ENCODE results near the gene ATN1.

The ATN1 gene

DNA sequence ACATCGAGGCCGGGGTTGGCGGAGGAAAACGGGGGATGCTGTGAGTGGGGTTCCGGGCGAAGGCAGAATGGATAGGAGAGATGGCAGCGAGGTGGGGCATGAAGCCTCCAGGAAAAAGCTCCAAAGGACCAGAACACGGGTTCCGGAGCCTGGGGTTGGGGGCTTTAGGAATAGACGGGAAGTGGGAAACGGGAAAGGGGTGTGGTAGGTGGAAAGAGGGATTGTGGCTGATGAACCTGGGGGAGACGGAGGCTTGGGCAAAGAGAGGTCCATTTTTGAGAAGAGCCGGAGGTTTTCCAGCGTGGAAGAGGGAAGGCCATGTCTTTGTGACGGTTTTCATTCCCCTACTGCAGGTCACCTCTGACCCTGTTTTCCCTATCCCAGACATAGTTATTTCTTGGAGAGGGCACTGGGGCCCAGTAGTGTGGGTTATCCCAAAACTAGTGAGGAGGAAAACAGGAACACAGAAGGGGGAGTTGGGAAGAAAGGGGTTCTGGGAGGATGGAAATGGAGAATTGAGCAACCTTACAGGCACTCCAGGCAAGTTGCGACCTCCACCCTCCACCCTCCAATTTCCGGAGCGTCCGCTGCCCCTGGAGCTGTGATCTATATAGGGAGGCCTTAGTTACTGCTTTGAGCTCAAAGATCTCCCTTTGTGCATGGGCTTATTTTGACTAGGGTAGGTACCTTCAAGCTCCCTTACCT lies 1.1 kb downstream of the ATN1 start:
- DNase-seq: no peak

DNA sequence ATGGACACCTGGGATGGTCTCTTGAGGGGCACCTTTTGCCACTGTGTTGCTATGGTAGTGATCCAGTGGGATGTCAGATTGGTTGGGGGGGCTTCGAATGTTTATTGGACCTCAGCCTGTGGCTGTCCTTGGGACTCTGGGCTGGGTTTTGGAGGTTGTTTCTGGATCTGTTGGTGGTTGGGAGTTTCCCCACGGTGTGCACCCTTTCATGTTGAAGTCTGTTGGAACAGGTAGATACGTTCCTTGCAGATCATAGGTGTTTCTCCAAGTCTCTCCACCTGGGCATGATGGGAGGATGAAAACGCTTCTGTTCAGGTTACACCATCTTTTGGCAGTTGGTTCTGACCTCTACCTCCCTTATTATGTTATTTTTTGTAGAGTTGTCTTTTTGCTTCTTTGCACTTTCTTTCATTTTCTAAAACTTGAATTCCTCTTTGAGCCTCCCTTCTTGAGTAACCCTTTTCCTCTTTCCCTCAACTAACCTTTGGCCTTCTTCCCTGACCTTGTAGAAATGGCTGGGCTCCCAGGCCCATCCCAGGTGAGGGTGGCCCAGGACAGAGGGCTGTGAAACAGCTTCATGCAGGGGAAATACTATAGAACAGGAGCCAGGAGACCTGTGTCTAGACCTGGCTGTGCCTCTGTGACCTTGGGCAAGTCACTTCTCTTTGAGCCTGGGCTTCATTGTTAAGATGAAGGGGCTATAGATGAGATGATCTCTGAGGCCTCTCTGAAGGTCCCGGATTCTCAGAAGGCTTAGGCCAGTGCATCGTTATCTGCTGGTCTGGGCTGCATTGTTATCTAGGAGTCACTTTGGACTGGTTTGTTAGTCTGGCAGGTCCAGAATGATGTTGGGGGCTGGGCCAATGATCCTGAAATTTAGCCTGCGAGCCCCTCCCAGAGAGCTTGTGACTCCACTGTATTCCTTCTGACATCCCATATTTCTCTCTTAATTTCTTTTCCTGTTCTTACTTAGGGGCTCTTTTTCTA lies 2.0 kb downstream of the ATN1 start:
- no peak for DNase-seq

DNA sequence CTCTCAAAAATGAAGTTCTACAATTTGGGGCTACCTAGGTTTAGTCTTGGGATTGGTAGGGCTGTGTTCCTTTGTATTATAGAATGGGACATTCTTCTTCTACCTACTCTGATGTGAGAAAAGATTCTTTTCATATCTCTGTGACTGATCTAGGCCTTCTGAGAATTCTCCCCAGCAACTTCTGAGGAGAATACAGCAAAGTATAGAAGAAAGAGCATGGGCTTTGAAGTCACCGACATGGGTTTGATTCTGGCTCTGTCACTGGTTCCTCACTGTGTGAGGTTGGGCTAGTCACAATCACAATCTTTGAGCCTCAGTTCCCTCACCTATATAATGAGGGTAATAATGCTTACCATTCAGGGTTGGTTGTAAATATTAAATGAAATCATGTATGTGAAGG lies 5.0 kb downstream of the ATN1 start:
- no peak for DNase-seq

DNA sequence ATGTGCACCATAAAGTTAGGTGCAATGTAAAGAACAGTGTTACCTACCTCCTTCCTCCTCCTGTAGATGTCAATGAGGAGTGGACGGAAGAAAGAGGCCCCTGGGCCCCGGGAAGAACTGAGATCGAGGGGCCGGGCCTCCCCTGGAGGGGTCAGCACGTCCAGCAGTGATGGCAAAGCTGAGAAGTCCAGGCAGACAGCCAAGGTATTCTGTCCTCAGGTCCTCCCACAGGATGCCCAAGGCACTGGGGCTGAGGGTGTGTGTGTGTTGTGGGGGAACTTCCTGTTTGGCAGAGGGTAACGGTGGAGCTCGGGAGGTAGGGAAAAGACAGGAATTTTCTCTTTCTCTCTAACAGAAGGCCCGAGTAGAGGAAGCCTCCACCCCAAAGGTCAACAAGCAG lies 6.4 kb downstream of the ATN1 start:
- no peak for DNase-seq

DNA sequence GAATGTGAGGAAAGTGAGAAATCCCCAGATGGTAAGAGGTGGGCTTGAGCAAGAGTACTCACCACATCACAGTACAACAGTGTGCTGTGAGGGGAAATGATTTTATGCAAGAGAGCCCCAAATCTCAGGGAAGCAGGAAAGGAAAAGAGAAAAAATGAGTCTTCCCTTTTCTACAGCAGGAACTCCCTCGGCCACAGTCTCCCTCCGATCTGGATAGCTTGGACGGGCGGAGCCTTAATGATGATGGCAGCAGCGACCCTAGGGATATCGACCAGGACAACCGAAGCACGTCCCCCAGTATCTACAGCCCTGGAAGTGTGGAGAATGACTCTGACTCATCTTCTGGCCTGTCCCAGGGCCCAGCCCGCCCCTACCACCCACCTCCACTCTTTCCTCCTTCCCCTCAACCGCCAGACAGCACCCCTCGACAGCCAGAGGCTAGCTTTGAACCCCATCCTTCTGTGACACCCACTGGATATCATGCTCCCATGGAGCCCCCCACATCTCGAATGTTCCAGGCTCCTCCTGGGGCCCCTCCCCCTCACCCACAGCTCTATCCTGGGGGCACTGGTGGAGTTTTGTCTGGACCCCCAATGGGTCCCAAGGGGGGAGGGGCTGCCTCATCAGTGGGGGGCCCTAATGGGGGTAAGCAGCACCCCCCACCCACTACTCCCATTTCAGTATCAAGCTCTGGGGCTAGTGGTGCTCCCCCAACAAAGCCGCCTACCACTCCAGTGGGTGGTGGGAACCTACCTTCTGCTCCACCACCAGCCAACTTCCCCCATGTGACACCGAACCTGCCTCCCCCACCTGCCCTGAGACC lies 7.8 kb downstream of the ATN1 start:
- DNase-seq: no peak

DNA sequence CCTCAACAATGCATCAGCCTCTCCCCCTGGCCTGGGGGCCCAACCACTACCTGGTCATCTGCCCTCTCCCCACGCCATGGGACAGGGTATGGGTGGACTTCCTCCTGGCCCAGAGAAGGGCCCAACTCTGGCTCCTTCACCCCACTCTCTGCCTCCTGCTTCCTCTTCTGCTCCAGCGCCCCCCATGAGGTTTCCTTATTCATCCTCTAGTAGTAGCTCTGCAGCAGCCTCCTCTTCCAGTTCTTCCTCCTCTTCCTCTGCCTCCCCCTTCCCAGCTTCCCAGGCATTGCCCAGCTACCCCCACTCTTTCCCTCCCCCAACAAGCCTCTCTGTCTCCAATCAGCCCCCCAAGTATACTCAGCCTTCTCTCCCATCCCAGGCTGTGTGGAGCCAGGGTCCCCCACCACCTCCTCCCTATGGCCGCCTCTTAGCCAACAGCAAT lies 8.5 kb downstream of the ATN1 start:
- no peak for DNase-seq

DNA sequence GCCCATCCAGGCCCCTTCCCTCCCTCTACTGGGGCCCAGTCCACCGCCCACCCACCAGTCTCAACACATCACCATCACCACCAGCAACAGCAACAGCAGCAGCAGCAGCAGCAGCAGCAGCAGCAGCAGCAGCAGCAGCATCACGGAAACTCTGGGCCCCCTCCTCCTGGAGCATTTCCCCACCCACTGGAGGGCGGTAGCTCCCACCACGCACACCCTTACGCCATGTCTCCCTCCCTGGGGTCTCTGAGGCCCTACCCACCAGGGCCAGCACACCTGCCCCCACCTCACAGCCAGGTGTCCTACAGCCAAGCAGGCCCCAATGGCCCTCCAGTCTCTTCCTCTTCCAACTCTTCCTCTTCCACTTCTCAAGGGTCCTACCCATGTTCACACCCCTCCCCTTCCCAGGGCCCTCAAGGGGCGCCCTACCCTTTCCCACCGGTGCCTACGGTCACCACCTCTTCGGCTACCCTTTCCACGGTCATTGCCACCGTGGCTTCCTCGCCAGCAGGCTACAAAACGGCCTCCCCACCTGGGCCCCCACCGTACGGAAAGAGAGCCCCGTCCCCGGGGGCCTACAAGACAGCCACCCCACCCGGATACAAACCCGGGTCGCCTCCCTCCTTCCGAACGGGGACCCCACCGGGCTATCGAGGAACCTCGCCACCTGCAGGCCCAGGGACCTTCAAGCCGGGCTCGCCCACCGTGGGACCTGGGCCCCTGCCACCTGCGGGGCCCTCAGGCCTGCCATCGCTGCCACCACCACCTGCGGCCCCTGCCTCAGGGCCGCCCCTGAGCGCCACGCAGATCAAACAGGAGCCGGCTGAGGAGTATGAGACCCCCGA lies 9.1 kb downstream of the ATN1 start:
- peak; percentile 52 for DNase-seq

DNA sequence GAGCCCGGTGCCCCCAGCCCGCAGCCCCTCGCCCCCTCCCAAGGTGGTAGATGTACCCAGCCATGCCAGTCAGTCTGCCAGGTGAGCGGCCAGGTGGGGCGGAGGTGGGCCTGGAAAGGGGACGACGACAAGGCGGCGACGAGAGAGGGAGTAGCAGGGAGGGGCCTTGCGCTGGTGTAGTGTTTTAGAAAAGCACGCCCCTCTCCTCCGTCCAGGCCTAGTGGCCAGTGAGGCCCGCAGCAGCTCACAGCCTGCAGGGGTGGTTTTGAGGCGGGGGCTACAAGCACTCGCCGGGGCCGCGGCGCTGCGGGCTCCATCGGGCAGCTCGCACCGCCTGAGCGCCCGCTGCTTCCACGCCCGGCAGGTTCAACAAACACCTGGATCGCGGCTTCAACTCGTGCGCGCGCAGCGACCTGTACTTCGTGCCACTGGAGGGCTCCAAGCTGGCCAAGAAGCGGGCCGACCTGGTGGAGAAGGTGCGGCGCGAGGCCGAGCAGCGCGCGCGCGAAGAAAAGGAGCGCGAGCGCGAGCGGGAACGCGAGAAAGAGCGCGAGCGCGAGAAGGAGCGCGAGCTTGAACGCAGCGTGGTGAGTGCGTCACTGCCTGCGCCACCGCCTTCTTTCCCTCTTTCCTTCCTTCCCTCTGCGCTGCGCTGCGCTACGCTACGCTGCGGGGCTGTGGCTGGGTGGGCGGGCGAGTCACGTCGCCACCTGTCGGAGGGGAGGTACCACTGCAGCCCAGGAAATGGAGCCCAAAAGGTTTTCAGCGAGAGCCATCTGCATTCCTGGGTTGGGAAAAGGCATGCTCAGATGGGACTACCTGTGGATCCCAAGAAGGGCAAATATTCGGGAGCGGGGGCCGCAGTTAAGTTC lies 10.0 kb downstream of the ATN1 start:
- peak; percentile 86 for DNase-seq

DNA sequence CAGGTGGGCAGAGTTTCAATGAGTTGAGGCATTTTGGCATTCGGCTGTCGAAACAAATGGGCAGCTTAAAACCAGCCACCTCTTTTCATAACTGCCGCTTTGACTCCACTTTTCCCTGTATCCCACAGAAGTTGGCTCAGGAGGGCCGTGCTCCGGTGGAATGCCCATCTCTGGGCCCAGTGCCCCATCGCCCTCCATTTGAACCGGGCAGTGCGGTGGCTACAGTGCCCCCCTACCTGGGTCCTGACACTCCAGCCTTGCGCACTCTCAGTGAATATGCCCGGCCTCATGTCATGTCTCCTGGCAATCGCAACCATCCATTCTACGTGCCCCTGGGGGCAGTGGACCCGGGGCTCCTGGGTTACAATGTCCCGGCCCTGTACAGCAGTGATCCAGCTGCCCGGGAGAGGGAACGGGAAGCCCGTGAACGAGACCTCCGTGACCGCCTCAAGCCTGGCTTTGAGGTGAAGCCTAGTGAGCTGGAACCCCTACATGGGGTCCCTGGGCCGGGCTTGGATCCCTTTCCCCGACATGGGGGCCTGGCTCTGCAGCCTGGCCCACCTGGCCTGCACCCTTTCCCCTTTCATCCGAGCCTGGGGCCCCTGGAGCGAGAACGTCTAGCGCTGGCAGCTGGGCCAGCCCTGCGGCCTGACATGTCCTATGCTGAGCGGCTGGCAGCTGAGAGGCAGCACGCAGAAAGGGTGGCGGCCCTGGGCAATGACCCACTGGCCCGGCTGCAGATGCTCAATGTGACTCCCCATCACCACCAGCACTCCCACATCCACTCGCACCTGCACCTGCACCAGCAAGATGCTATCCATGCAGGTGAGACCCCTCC lies 10.8 kb downstream of the ATN1 start:
- DNase-seq: no peak

DNA sequence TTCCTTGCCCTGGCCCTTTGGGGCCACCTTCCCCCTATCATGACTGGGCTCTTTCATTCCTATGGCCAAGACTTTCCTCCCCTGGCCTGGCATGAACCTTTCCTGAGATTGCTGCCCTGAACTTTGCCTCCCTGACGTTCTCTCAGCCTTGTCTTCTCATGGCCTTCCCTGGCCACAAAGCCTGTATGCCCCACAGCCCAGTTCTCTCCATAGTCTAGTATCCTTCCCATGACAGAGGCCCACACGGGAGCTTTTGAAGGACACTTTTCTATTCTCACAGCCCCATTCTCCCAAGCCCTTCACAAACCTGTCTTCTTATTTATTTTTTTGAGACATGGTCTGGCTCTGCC lies 11.4 kb downstream of the ATN1 start:
- DNase-seq: no peak

DNA sequence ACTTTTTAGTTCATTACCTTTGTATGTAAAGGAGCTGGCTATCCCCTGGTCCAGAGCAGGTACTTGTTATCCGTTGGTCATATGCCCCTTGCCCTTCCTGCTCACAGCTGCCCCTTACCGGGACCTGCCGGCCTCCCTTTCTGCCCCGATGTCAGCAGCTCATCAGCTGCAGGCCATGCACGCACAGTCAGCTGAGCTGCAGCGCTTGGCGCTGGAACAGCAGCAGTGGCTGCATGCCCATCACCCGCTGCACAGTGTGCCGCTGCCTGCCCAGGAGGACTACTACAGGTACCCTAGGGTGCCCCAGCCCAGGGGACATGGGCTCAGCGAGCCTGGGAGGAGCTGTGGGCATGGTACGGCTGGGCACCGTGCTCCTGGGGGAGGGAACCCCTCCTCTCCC lies 13.5 kb downstream of the ATN1 start:
- DNase-seq: no peak

DNA sequence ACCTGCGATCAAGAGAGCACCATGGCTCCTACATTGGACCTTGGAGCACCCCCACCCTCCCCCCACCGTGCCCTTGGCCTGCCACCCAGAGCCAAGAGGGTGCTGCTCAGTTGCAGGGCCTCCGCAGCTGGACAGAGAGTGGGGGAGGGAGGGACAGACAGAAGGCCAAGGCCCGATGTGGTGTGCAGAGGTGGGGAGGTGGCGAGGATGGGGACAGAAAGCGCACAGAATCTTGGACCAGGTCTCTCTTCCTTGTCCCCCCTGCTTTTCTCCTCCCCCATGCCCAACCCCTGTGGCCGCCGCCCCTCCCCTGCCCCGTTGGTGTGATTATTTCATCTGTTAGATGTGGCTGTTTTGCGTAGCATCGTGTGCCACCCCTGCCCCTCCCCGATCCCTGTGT lies 14.0 kb downstream of the ATN1 start:
- no peak for DNase-seq

DNA sequence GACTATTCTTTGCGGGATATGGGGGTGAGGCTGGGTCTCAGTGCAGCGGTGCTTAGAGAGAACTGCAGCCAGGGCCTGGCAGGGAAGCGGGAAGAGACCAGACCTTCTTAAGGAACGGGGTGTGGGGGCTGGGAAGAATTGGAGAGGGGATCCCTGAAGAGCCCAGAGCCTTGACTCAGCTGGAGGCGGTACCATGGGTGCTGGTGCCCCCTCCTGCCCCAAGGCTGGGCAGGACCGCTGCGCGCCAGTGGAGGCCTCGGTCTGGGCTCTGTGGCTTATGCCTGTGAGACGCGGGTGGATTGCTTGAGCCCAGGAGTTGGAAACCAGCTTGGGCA lies 14.5 kb downstream of the ATN1 start:
- no peak for DNase-seq

DNA sequence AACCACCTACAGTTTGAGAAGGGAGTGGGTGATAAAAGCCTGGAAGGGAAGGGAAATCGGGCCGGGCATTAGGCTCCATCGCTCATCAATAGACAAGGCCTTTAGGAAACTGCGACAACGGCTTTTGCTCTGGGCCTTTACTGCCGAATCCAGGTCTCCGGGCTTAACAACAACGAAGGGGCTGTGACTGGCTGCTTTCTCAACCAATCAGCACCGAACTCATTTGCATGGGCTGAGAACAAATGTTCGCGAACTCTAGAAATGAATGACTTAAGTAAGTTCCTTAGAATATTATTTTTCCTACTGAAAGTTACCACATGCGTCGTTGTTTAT lies 15.6 kb downstream of the ATN1 start:
- peak; percentile 75 for DNase-seq

DNA sequence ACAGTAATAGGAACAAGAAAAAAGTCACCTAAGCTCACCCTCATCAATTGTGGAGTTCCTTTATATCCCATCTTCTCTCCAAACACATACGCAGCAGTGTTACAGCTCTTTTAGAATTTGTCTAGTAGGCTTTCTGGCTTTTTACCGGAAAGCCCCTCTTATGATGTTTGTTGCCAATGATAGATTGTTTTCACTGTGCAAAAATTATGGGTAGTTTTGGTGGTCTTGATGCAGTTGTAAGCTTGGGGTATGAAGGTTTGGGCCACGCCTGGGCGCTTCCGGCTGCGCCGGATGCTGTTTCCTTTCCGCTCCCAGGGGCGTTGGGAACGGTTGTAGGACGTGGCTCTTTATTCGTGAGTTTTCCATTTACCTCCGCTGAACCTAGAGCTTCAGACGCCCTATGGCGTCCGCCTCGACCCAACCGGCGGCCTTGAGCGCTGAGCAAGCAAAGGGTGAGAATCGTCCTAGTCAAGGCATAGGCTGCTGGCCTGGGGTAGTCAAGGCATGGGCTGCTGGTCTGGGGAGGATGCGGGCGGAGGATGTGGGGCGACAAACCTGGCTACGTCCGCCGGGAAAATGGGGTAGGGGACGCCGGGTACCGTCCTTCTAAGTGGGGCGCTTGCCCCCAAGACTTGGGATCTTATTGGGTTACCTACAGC lies 16.1 kb downstream of the ATN1 start, which contains the start of the genes C12orf57 and RNU7-1:
Gene C12orf57 (plus strand): TSS at position 301 of the 659 bp plus-strand sequence. CDS start 100 bp downstream, at position 401.
Gene RNU7-1 (plus strand): TSS at position 95 of the 659 bp plus-strand sequence.
- peak; percentile 60 for DNase-seq

DNA sequence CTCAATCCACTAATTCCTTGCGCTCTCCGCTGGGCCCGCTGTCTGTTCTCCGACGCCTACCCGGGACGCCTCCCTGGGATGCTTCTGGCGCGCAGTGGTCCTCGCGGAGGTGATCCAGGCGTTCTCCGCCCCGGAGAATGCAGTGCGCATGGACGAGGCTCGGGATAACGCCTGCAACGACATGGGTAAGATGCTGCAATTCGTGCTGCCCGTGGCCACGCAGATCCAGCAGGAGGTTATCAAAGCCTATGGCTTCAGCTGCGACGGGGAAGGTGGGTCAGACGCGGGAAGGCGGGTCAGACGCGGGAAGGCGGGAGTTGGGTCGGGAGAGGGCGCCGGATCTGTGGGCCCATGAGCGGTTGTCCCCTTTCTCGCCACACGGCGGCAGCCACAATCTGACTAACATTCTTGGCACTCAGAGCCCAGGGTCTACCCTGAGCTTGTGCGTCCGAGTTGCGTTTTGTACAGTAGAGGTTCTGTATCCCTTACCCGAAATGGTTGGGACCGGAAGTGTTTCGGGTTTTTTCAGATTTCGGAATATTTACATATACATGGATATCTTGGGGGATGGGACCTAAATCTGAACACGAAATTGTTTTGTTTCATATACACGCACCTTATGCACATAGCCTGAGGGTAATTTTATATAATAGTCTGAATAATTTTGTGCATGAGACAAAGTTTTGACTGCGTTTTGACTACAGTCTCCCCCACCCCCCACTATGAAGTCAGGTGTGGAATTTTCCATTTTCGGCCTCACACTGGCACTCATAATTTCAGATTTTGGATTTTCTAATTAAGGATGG lies 16.8 kb downstream of the ATN1 start:
- peak; percentile 48 for DNase-seq

DNA sequence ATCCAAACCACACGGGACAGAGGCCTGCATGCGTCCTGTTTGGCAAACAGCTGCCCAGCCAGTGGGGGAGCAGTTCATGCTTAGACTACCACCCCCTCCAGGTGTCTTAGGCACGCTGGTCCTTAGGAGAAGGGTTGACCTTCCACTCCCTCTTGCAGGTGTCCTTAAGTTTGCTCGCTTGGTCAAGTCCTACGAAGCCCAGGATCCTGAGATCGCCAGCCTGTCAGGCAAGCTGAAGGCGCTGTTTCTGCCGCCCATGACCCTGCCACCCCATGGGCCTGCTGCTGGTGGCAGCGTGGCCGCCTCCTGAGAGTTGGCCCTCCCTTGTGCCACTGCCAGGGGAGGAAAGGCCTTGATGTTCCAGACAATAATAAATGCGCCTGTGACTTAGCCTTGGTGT lies 17.9 kb downstream of the ATN1 start:
- no peak for DNase-seq

DNA sequence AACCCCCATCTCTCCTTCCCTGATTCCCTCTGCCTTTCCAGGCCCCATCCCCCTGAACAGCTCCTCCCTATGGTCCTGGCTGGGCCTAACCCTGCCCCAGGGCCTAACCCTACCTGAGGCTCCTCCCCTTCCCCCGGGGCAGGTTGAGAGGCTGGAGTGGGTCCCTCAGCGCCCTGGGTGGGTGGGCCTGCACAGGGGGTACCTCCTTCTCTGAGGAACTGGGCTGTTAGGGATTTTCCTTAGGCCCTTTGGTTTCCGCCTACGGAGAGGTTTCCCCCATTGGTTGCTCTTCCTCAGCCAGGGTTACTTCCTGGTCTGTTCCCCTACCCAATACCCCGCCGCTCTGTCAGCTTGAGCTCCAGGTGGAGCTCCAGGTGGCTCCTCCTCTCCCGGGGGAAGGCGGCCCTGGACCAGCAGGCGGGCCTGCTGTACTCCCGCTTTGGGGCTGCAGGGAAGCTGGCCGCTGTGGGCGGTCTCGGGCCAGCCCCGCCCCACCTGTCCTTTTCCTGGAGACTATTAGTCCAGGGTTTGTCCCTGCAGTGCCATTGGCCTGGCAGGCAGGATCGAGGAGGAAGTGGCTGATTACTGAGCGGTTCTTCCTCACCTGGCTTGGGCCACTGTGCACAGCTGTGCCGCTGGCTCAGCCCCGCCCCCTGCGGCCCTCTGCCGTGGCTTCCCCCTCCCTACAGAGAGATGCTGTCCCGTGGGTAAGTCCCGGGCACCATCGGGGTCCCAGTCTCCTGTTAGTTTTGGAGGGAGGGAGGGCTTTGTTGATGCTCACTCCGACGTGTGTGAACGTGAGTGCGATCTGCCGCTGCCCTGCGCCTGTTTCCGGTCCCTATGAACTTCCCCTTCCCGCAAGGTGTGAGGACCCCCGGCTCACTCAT lies 18.5 kb downstream of the ATN1 start:
- peak; percentile 61 for DNase-seq
